GM12891 (cell line): ENCODE measurements around the gene ETV7.

ENCODE experiments used
- POLR2A ChIP-seq: IDR thresholded peaks from 2 replicates; pipeline ENCODE4 v1.6.1; 2011; ENCODE audit warnings: low read depth, low read length, control low read depth
- POLR2AphosphoS5 ChIP-seq: IDR thresholded peaks from 2 replicates; pipeline ENCODE4 v1.6.1; 2011; ENCODE audit warnings: low read depth, low read length, control low read depth

DNA sequence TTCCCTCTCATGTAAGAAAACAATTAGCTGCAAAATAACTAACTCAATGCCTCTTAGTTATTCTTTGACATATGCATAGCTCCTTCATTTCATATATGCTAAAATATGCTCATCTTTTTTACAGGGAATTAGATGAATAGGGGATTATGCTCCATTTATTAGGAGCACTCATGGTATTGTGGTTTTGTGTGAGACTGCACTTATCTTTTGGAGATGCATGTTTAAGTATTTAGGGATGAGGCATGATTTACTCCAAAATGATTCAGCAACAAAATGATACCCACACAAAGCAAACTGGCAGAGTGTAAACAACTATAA is 59.6 kb downstream of the ETV7 start:
- TF ChIP-seq POLR2AphosphoS5 (no peak), POLR2A (no peak)
